AG04450 (cell line): ENCODE results near the gene GJB5. TPM values are rescaled to one million over a fixed set of nuclear protein-coding genes. Genes with fewer than 3 reads are reported as not detected.

Source experiments
- CTCF ChIA-PET: fragments of 300-600, 350-600 bp; formaldehyde crosslinking; extraction: SDS; loops from one replicate; lab custom pipeline; 2022; ENCODE audit warnings: antibody characterized with exemption, inconsistent platforms; lab: Charles Lee
- POLR2A ChIA-PET: fragments of 350-600 bp; formaldehyde crosslinking; extraction: SDS; loops from one replicate; lab custom pipeline; 2021; ENCODE audit warnings: antibody characterized with exemption, inconsistent platforms; lab: Yijun Ruan, JAX
- DNase-seq: peaks from one replicate; pipeline ENCODE4 v3.0.0-alpha.2; 2011; ENCODE audit warnings: low read depth, low spot score
- H3K27ac ChIP-seq: one replicate; pipeline ENCODE4 v1.5.1; 2012; ENCODE audit warnings: low read depth, low read length, control low read depth
- H3K27me3 ChIP-seq: one replicate; pipeline ENCODE4 v1.6.0; 2012; ENCODE audit warnings: low read length; ENCODE audit not compliant: control insufficient read depth, insufficient read depth
- H3K4me3 ChIP-seq: 2 replicates; pipeline ENCODE4 v1.5.1; 2011; ENCODE audit warnings: mild to moderate bottlenecking, low read depth, low read length, control low read depth
- H3K9me3 ChIP-seq: 2 replicates; pipeline ENCODE4 v1.5.1; 2012; ENCODE audit warnings: low read length; ENCODE audit not compliant: control insufficient read depth, insufficient read depth
- polyA plus RNA-seq: library from polyadenylated mRNA; depleted of rRNA; stranded (reverse); fragments of >200 nt; gene quantifications from 2 replicates; pipeline ENCODE4 v1.2.3, GENCODE V29; 2011; rRNA removed
- TF ChIP-seq, protein P1 (sequence below): IDR thresholded peaks from 2 replicates; pipeline ENCODE4 v1.5.1; 2011; ENCODE audit warnings: low read depth, low read length, control low read depth, inconsistent platforms

The GJB5 gene
- polyA plus RNA-seq, 1 experiment, result not detected

GRCh38 chr1:34806396-34806795, 51.5 kb downstream of the GJB5 start:
- ChIA-PET POLR2A (no interaction called here), CTCF (no interaction called here)
- no peaks in the 10 kb centered on the region for H3K27me3 ChIP-seq
- no peak overlapping the region for H3K4me3 ChIP-seq
- TF ChIP-seq, protein P1, sequence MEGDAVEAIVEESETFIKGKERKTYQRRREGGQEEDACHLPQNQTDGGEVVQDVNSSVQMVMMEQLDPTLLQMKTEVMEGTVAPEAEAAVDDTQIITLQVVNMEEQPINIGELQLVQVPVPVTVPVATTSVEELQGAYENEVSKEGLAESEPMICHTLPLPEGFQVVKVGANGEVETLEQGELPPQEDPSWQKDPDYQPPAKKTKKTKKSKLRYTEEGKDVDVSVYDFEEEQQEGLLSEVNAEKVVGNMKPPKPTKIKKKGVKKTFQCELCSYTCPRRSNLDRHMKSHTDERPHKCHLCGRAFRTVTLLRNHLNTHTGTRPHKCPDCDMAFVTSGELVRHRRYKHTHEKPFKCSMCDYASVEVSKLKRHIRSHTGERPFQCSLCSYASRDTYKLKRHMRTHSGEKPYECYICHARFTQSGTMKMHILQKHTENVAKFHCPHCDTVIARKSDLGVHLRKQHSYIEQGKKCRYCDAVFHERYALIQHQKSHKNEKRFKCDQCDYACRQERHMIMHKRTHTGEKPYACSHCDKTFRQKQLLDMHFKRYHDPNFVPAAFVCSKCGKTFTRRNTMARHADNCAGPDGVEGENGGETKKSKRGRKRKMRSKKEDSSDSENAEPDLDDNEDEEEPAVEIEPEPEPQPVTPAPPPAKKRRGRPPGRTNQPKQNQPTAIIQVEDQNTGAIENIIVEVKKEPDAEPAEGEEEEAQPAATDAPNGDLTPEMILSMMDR, result no peak
- H3K27ac ChIP-seq, result no peak overlapping the region
- DNase-seq, result no peak
- no peaks in the 10 kb centered on the region for H3K9me3 ChIP-seq

Other genes starting within 250 kb of the GJB5 start
- not detected in 2 replicates for gene GJB4, start 4.7 kb downstream of the GJB5 start, polyA plus RNA-seq
- not detected in 2 replicates for gene GJB3, start 26.2 kb downstream of the GJB5 start, polyA plus RNA-seq
- not detected in 2 replicates for gene GJA4, start 38.0 kb downstream of the GJB5 start, polyA plus RNA-seq
- 41.7 and 46.1 TPM in 2 replicates for gene SMIM12, start 104.7 kb downstream of the GJB5 start, polyA plus RNA-seq
- gene DLGAP3, start 174.6 kb downstream of the GJB5 start, polyA plus RNA-seq, result not detected in 2 replicates
- 36.8 and 37.8 TPM in 2 replicates for gene TMEM35B, start 230.3 kb downstream of the GJB5 start, polyA plus RNA-seq